PFSK-1 (cell line): Measurements from ENCODE around the gene GABRA4.

Experiments
- POLR2AphosphoS5 ChIP-seq: IDR thresholded peaks from 2 replicates; pipeline ENCODE4 v1.6.1; 2012; ENCODE audit warnings: low read depth, mild to moderate bottlenecking, control low read depth, low read length, moderate library complexity
- REST ChIP-seq, 2 experiments: IDR thresholded peaks; 2 replicates each; pipeline versions ENCODE4 v1.6.1 to v1.8.0; 2011 to 2012; ENCODE audit warnings: low read depth in 2 of 2, low read length in 2 of 2, control low read depth in 1 of 2, inconsistent platforms in 1 of 2, mild to moderate bottlenecking in 1 of 2, moderate library complexity in 1 of 2; ENCODE audit not compliant: insufficient read depth in 1 of 2
- SIN3A ChIP-seq: IDR thresholded peaks from 2 replicates; pipeline ENCODE4 v1.6.1; 2012; ENCODE audit warnings: mild to moderate bottlenecking, low read length, moderate library complexity, borderline replicate concordance; ENCODE audit not compliant: insufficient read depth

GRCh38 chr4:46994007-46994405 lies 625 bp upstream of the GABRA4 start:
- TF ChIP-seq SIN3A (no peak), POLR2AphosphoS5 (no peak), REST (IDR thresholded peaks at IDR 0.05; ENCODE audit: insufficient read depth in 1 of 2, low read depth in 2 of 2, low read length in 2 of 2) (no peak)
